SU-DHL-6 (cell line): ENCODE results near the gene TMCO1.

Source experiments
- CTCF ChIP-seq: fragments of 200-600 bp; sonication (generic); IDR thresholded peaks from one replicate; pipeline ENCODE4 v1.5.1; 2017; ENCODE audit warnings: antibody characterized with exemption, mild to moderate bottlenecking, low read length, moderate library complexity; ENCODE audit not compliant: insufficient read depth, poor library complexity, severe bottlenecking
- EZH2phosphoT487 ChIP-seq: fragments of 200-600 bp; sonication (generic), shearing (Covaris generic); conservative IDR thresholded peaks from 2 replicates; pipeline ENCODE4 v1.6.1; 2018; ENCODE audit warnings: mild to moderate bottlenecking, antibody characterized with exemption, low read length, moderate library complexity, mixed read lengths

- no peak for TF ChIP-seq CTCF
- no peak for TF ChIP-seq EZH2phosphoT487
Measured at GRCh38 chr1:165679282-165680036, 89.2 kb downstream of the TMCO1 start.
